GM12865 (cell line): Measurements from ENCODE around the gene FYCO1.

Experiments used
- DNase-seq: peaks from one replicate; pipeline ENCODE4 v3.0.0; 2010; ENCODE audit warnings: low read depth
- H3K4me3 ChIP-seq: 2 replicates; pipeline ENCODE4 v1.5.1; 2011; ENCODE audit warnings: mild to moderate bottlenecking, low read depth, low read length, control low read depth
- TF ChIP-seq, protein P1 (sequence below): IDR thresholded peaks from 2 replicates; pipeline ENCODE4 v1.5.1; 2011; ENCODE audit warnings: low read length, control low read depth, low read depth, inconsistent platforms; ENCODE audit not compliant: insufficient read depth; ENCODE audit errors: missing control alignments

The FYCO1 gene

DNA sequence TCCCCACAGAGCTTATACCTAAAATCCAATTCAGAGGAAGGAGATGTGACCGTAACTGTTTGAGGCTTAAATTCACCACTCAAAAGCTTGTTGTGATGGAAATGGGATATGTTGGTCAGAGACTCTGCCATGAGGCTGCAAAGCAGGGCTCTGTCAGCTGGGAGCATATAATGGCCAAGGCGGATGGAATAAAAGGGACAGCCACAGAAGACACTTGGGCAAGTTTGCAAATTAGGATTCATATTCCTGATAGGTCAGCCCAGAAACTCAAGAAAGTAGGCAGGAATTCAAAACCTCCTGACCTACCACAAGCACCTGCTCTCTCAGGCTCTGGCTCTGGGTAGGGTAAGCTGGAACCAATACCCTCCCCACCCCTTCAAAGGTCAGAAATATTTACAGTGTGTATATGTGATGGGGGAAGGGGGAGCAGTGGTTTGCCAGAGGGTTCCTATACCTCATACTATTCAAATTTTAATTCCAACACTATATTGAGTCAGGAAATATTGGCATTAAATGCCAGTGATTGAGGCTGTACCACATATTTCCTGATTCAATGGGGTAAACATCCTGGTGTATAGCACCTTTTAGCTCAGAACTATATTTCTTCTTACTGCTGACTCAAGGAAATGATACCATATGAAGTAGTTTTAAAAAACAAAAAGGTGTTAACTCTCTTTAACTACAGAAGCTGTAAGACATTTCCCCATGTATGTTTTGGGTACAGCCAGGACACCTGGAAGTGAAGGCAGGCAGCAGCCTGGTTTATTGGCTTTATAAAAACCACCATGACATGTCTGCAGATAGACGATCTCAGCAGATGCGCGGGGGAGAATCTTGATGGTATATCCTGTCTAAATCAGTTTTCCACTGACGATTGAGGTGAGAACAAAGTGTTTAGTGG is 19.2 kb downstream of the FYCO1 start:
- no peak overlapping the region for H3K4me3 ChIP-seq
- TF ChIP-seq, protein P1, sequence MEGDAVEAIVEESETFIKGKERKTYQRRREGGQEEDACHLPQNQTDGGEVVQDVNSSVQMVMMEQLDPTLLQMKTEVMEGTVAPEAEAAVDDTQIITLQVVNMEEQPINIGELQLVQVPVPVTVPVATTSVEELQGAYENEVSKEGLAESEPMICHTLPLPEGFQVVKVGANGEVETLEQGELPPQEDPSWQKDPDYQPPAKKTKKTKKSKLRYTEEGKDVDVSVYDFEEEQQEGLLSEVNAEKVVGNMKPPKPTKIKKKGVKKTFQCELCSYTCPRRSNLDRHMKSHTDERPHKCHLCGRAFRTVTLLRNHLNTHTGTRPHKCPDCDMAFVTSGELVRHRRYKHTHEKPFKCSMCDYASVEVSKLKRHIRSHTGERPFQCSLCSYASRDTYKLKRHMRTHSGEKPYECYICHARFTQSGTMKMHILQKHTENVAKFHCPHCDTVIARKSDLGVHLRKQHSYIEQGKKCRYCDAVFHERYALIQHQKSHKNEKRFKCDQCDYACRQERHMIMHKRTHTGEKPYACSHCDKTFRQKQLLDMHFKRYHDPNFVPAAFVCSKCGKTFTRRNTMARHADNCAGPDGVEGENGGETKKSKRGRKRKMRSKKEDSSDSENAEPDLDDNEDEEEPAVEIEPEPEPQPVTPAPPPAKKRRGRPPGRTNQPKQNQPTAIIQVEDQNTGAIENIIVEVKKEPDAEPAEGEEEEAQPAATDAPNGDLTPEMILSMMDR, result no peak
- DNase-seq, result no peak

DNA sequence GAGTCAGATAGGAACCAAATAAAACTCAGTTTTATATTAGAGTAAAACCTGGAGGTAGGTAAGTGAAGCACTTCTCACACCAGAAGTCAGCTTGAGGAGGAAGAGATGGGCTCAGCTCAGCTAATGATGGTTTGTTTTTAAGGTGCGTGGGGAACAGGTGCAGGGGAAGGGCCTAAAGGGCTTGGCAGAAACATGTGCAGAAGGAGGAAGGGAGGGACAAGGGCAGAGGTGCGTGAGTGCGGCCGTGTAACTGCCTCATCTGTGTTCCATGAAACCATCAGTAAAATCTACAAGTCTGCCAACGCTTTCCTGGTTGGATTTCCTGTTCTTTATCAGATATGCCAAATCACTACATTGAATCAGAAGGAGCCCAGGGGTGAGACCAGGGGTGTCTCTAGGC is 19.9 kb downstream of the FYCO1 start:
- TF ChIP-seq, protein P1, result no peak
- DNase-seq, result no peak
- H3K4me3 ChIP-seq, result no peak overlapping the region

DNA sequence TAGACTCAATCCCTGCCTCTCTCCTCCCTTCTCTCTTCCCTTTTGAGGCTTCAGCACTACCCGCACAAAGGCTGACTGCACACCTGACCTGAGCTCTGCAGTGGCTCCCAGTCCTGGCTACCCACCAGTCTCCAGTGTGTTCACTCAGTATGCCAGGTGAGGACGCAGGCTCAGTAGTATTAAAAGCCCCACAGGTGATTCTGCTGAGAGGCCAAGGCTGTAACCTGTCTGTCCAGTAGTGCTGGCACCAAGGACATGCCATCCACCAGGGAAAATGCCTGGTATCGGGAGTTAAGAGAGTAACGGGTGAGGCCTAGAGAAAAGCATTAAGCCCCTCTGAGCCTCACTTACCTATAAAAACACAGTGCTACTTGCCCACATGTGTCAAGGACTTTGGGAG is 20.9 kb downstream of the FYCO1 start:
- no peak for DNase-seq
- TF ChIP-seq, protein P1, result no peak
- H3K4me3 ChIP-seq, result no peak overlapping the region

DNA sequence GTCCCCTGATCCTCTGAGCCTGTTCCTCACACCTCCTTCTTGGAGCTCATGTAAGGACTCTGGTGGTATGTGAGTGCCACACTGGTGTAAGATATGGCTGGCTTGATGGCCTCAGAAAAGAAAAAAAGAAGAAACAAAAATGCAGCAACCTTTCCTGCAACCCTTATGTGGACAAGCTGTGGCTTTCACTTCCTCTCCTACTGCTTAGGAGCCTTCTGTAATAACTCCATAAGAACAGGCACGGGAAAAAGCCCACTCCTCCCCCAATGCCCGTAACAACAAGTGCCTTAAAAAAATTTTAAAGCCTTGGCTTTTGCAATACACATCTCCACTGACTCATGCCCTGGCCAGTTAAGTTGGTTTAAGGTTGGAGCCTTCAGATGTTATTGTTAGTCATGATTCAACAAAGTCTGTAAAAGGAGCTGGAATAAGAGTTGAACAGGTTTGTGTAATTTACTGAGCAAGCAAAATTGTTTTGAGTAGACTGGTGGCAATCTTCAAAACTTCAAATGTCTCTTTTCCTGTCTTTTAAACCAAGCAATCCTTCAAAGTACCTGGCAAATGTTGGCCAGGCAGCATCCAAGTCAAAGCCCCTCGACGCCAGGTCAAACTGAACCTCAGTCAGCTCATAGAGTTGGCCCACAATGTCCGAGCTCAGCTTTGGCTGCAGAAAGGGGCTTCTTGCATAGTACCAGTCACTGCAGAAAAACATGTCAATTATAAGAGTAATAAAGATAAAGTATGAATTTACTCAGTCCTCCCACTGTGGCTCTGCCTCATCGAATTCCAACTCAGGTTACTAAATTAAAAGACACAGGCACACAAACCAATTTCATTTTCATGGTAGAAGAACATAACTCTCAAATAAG is 22.9 kb downstream of the FYCO1 start:
- TF ChIP-seq, protein P1, result no peak
- no peak overlapping the region for H3K4me3 ChIP-seq
- peak; percentile 19 for DNase-seq

DNA sequence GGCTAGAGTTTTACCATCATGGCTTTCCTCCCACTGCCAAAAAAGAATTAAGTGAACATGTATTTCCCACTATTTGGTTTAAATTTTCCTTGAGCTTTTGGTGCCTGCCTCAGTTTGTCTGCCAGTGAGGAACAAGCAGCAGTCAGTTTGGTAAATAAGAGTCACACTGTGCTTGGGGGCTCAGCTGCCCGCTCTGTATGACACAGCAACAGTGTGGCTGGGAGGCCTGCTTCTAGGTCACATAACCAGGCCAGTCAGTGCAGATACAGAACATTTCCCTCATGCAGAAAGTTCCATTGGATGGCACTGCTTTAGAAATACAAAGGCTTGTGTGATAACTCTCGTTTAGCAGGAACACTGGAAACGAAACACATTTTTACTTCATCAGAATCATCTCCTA is 25.7 kb downstream of the FYCO1 start:
- H3K4me3 ChIP-seq, result no peak overlapping the region
- TF ChIP-seq, protein P1, result no peak
- DNase-seq, result no peak

DNA sequence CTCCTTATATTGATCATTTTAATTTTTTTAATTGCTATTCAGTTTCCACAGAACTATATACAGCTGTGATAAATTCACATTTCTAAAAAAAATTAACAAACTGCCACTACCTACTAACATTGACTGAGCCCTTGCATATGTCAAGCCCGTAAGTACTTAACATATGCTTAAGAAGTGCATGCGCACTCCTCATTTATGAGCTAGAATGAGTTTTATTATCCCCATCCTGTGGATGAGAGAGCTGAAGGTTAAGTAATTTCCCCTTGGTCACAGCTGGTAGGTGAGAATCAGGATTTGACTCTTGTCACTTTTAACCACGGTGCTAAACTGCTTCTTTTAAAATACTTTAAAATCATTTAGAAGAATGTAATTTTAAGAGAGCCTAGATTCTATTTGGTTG is 26.5 kb downstream of the FYCO1 start:
- TF ChIP-seq, protein P1, result no peak
- H3K4me3 ChIP-seq, result no peak overlapping the region
- DNase-seq, result no peak
